ENCODE data around the gene PHF11. TPM values are rescaled to one million over a fixed set of nuclear protein-coding genes. Genes with fewer than 3 reads are reported as not detected.

PHF11 gene
- total and polyA plus RNA-seq, 2 donors (not counting 3 experiments of a cell fraction or from before 2014, with no cell fraction given), result 12.9 to 32.4 TPM

- no peak for FAIRE-seq
- Histone ChIP-seq H2AFZ (ENCODE audit: low read depth, low read length) (no peak overlapping the region), H4K20me1 (replicated peaks; ENCODE audit: control insufficient read depth, extremely low read depth, insufficient read depth, low read length) (no peaks in the 10 kb centered on the region), H3K9me1 (replicated peaks; ENCODE audit: control insufficient read depth, extremely low read depth, insufficient read depth, low read length) (no peaks in the 10 kb centered on the region), H3K27ac (ENCODE audit: insufficient read depth, low read depth, low read length) (no peak overlapping the region), H3K4me1 (ENCODE audit: control insufficient read depth, extremely low read depth, insufficient read depth, low read length) (peaks cover 11% of the 10 kb centered on the region), H3K79me2 (ENCODE audit: control insufficient read depth, insufficient read depth, low read length) (no peaks in the 10 kb centered on the region), H3K9ac (replicated peaks; ENCODE audit: extremely low read depth, insufficient read depth, low read length) (no peak overlapping the region), H3K4me2 (ENCODE audit: insufficient read depth, low read length) (no peak overlapping the region), H3K4me3 (replicated peaks in 1 of 3; ENCODE audit: insufficient read depth in 1 of 3, low read depth in 1 of 3, low read length in 3 of 3) (no peak overlapping the region), H3K36me3 (ENCODE audit: control insufficient read depth in 2 of 2, extremely low read depth in 1 of 2, insufficient read depth in 2 of 2, low read length in 2 of 2) (no peaks in the 10 kb centered on the region), H3K27me3 (ENCODE audit: control insufficient read depth in 2 of 2, insufficient read depth in 2 of 2, low read length in 2 of 2) (no peaks in the 10 kb centered on the region), H3K9me3 (replicated peaks; ENCODE audit: control insufficient read depth, insufficient read depth, low read length) (no peaks in the 10 kb centered on the region)
- BruUV-seq (replicated peaks), result TSS peak; percentile 22
- no peak for TF ChIP-seq POLR2AphosphoS5 (IDR thresholded peaks at IDR 0.05; ENCODE audit: insufficient read depth, low read depth, low read length)
- no peak for TF ChIP-seq CTCF (IDR thresholded peaks at IDR 0.05; ENCODE audit: extremely low read depth in 1 of 2, insufficient read depth in 1 of 2, low read depth in 1 of 2, low read length in 2 of 2)
- TF ChIP-seq EZH2 (IDR thresholded peaks at IDR 0.05; ENCODE audit: borderline replicate concordance, low read depth, low read length, severe bottlenecking), result no peak
- no peak for TF ChIP-seq POLR2A (IDR thresholded peaks at IDR 0.05; ENCODE audit: low read depth, low read length)
- no peak for TF ChIP-seq JUN (IDR thresholded peaks at IDR 0.05; ENCODE audit: borderline replicate concordance, insufficient read depth, insufficient read length, low read depth)
- TF ChIP-seq MAX (IDR thresholded peaks at IDR 0.05; ENCODE audit: insufficient read depth, insufficient read length), result no peak
- no peak for TF ChIP-seq FOS (IDR thresholded peaks at IDR 0.05; ENCODE audit: borderline replicate concordance, insufficient read depth, low read length)
- TF ChIP-seq GATA2 (IDR thresholded peaks at IDR 0.05; ENCODE audit: insufficient read depth, insufficient read length, low read depth, low read length), result no peak
- TF ChIP-seq MYC (IDR thresholded peaks at IDR 0.05; ENCODE audit: low read depth, low read length), result no peak
- no peak for DNase-seq (ENCODE audit: low read depth, low spot score)
- ChIA-PET POLR2A (no interaction called here), CTCF (no interaction called here)
- intact Hi-C loops (cut with micrococcal nuclease) (loop anchor here (5.0 kb wide), 1 partner anchor 185 kb away; no protein-coding TSS in a partner anchor), dilution Hi-C loops (cut with MboI; ENCODE audit: extremely low pct_ligation_motif_present, low sequenced_read_pairs) (no loop called here)
Measured at GRCh38 chr13:49497272-49497671, 1.5 kb downstream of the PHF11 start.

Data from endothelial cell of umbilical vein (primary cell).